Amniotic epithelial cell (primary cell): Measurements from ENCODE around the gene ABCG1.

Experiments
- DNase-seq: peaks from one replicate; pipeline ENCODE4 v3.0.0-alpha.2; 2010; ENCODE audit warnings: low read depth

ABCG1 gene

DNA sequence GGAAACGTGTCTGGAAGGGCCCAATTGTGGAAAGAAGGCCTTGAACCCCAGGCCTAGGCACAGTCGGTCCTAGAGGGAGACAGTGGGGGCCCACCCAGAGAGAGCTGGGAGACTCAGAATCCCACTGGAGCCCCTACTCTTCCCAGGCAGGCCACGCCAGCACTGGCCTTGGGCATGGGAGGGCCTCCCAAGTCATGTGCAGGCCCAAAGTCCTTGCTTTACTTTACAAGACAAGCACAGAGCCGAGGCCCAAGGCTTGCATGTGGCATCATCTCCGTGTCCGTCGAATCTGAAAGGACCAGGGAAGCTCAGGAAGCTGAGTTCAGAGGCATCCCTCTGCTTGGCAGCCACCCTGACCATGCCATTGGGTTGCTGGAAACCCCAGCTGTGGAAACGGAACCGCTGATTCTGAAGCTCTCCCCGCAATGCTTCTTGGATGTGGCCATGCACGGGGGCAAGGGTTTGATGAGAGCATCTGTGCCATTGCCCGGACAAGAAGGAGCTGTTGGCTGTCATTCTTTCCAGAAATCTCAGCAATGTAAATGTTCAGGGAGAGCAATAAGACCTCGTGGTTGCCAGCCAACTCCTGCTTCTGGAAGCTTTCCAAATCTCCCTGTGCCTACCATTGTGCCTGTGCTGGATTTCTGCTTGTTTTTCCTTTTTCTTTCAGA is 32.8 kb downstream of the ABCG1 start:
- no peak for DNase-seq

DNA sequence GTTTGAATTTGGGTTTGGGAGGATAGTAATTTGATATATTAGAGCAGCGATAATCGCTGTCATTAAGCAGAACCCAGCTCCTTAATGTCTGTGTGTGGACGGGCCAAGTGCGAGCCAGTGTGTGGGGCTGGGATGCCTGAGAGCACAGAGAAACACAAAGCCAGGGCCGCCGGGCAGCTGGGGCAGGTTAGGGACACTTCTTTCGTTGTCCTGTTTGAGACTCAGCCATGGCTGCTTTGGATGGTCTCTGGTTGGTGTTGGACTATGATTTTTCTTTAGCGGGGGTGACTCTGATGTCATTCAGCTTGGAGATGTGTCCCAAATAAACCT is 33.4 kb downstream of the ABCG1 start:
- DNase-seq: no peak

DNA sequence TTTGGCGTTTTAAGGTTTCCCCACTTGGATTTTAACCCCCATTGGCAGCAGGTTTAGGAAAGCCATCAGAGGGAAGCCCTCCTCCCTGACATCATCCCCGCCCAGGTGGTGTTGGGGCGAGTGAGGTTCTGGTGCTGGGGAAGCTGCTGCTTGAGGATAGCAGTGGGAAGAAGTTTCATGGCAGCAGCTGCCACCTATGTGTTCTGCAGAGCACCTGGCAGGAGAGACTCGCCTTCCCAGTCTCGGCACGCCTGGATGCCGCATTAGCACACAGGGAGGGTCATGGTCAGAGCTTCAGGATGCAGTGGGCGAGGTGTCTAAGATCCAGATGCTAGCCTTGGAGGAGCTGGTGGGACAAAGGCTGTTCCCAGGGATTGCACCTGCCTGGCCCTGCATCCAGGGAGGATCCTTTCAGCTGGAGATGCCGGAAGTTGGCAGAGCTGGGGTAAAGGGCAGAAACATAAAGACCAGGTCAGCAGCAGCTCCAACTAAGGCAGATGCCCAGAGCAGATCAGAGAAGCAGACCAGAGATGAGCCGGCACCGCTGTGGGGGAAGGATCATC is 33.9 kb downstream of the ABCG1 start:
- DNase-seq: no peak

DNA sequence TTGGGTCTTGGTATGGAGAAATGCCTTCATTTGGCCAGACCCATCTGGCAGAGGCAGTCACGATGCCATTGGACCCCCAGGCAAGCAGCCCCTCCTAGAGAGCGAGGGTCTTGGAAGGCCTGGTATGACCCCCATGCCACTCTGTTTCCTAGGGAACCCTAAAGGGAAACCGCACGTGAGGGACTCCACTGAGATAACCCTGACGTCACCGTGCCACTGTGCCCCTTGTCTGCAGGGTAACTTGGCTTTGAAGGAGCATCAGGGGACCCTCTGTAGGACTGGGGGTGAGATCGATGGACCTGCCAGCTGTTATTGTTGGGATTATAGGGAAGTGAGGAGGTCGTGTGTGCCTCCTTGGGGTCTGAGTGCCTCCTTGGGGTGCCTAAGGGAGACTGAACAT is 34.5 kb downstream of the ABCG1 start:
- DNase-seq: no peak

DNA sequence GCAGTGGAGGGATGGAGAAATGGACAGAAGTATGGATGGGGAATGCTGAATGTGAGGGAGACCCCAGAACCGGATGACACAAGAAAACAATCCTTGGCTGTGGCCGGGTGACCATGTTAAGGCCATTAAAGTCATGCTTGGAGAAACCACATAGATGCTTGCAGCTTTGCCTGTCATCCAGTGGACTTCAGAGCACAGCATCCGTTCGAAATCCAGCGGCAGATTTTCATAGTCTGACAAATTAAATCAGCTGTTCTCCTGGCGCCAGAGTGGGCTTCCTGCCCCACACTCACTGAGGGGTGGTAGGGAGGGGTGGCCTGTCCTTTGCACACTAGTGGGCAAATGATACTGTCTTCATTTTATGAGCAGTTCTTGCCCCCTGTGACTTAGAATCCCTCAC is 35.1 kb downstream of the ABCG1 start:
- DNase-seq: no peak

DNA sequence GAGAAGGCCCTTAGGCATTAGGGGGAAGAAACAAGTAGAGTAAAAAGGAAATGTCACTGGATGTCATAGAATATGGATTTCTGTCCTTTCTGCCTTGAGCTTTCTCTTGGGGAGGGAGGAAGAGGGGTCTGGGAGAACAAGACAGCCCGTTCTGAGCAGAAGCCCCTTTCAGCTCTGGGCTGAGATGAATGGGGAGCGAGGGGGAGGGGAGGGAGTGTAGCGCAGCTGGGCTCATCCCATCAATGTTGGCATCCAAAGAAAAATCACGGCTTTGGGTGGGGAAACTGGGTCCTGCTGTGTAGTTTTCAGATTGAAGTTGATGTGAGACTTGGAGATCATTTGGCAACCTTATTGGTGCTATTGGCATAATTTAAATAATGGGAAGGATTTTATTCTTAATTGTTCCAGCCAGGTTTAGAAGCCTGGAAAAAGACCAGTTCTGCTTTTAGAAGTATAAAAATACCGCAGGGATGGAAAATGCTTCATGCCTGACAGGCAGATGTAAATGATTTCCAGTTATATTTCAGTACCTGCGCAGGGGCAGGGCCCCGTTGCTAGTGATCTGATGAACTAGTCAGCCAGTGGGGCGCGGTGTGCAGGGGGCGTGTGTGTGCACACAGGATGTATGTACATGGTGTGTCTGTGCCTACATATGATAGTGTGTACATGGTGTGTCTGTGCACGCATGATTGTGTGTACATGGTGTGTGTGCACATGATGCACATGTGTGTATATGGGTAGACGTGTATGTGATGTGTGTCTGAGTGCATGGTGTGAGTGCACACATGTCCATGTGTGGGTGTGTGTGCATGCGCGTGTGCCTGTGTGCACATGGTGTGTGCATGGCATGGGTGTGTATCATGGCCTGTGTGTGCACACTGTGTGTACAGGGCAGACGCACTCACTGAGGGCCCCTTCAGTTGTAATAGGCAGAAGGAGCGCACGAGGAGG is 36.0 kb downstream of the ABCG1 start:
- no peak for DNase-seq

DNA sequence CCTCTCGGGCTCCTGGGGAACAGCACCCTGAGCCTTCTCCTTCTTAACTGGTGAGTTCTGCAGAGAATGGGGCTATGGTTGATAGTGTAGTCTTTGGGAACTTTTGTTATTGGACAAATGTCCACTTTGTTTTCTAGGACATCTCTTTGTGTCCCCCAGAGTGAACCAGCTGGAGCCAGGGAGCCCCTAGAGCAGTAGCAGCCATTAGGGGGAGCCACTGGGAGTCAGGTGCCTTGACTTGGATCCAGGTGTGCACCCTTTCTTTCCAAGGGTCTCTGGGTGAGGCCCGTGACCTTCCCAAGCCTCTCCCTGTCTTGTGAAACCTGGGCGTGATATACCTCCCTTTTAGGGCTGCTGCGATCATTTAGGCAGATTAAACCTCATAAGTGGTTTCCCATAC is 36.9 kb downstream of the ABCG1 start:
- DNase-seq: no peak

DNA sequence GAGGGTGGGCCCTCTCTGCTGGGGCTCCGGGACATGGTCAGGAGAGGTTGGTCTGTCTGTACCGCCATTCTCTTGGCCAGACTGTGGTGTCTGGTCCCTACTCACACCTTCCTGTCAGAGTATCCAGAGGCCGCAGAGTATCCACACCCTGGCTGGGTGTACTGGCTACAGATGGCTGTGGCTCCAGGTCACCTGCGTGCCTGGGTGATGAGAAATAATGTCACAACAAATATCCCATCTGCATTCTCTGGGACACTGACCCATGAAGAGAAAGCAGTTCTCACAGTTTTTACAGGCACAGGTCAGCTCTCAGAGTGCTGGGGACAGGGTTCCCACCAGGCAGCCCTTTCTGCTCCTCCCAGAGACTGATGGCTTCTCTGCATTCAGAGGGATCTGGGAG is 37.4 kb downstream of the ABCG1 start:
- no peak for DNase-seq

DNA sequence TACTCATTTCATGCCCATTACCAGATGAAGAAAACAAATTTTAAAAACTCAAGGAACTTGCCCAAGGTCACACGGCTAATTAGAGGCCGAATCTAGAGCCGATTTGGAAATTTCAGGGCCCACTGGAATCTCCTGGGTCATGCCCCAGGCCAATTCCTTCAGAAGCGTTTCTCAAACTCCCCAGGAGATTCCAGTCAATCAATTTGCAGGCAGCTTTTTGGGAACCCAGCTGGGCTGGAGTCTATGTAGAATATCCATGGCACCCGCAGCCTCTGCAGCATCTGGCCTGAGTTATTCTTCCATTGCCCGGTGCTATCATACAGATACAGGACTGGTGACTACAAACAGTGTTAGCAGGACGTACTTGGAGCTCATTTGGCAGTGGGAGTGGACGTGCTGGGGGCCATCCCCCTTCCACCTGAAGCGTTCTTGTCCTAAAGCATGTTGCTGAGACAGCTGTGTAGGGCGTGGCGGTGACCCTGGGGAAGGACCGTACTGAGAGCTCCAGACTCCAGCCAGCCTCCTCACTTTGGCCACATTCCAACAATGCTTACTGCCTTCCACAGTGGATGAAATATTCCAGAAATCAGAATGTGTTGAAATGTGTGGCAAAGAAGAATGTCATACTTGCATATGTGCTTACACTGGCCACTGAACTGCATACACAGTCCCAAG is 38.3 kb downstream of the ABCG1 start:
- DNase-seq: peak; percentile 79

DNA sequence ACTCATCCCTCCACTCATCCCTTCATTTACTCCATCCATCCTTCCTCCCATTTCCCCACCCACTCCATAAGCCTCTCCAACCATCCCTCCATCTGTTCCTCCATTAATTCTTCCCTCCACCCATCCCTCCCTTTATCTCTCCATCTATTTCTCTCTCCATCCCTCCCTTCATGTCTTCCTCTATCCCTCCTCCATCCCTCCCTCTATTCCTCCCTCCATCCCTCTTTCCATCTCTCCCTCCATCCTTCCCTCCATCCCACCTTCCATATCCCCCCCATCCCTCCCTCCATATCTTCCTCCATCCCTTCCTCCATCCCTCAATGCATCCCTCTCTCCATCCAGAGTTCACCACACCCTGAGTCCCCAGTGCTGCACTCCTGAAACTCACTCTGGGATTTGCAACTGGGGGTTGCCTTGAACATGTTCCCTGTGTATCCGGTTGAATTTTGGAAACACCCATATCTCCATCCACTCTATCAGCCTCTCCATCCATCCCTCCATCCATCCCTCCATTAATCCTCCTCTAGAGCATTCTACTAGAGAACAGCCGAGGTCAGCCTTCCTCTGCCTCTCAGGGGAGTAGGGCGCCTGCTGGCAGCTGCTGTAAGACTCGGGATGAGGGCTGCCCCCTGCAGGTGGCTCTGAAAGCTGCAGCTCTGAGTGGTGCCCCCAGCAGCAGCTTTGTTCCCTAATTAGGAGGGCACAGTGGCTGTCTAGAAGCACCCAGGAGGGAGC is 39.4 kb downstream of the ABCG1 start:
- DNase-seq: peak; percentile 45

DNA sequence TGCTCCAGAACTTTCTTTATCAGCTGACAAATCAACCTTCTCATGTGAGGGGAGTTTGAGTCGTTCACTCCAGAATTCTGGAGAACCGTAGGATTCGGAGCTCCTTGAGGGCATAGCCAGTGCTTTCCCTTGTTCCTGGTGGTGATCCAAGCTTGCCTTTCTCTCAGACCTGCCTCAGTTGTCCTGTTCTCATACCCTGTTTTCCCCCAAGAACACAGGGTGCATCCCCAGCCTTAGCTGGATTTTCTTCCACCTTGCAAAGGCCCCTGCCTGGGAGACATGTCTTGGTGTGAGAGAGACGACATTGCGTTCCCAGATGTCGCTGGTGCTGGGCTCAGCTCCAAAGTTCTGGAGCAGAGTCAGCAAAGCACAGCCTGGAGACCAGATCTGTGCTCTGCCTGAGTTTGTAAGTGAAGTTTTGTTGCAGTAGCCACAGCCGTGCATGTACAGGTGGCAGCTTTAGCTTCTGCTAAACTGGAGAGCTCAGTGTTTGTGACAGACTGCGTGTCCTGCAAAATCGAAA is 40.0 kb downstream of the ABCG1 start:
- DNase-seq: no peak

DNA sequence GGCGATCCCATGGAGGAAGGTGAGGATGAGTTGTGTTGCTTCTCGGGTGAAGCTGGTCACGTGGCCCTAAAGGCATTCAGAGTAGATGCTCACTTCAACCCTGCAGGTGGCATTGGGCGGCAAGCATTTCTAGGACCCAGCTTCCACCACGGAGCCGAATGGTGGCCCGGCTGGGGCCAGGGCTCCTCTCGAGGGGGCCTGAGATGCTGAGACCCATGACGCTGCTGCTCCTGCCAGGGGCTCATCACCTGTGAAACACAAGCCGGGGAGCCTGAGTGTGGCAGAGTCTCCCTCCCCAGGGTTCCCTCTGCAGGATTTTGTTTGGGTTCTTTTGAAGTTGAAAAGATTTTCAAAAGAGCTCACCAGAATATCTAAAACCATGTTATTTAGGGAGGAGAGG is 41.2 kb downstream of the ABCG1 start:
- no peak for DNase-seq

DNA sequence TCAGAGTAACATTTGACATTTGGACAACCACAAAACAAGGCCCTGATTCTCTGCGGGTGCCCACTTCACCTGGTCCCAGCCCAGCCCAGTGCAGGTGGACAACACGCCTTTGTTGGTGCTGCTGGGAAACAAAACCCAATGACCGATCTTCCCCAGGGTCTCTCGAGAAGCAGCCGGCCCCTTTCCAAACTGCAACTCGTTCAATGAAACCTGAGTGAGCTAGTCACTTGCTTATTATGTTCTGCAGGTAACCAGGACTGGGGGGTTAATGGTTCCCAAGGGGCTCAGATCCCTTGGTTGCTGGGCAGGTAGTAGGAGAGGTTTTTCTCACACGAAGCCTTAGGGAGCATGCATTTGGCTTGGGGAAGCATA is 42.9 kb downstream of the ABCG1 start:
- DNase-seq: no peak

DNA sequence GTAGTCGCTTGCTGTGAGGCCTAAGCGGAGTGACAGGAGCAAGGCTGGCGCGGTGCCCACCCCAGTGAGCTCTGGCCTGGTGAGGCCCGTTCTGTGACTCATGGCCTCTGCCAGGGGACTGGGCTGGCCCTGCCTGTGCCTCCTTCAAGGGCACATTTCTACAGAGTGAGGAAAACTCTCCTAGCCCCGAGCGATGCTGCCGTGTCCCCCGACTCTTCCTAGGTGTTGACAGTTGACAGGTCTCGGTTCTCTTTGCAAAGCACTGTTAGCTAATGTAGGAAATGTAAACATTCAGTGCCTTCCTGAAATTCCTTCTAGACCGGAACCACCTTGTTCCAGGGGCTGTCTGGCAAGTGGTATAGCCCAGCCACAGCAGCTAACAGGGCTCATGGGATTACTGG is 43.9 kb downstream of the ABCG1 start:
- DNase-seq: peak; percentile 58

DNA sequence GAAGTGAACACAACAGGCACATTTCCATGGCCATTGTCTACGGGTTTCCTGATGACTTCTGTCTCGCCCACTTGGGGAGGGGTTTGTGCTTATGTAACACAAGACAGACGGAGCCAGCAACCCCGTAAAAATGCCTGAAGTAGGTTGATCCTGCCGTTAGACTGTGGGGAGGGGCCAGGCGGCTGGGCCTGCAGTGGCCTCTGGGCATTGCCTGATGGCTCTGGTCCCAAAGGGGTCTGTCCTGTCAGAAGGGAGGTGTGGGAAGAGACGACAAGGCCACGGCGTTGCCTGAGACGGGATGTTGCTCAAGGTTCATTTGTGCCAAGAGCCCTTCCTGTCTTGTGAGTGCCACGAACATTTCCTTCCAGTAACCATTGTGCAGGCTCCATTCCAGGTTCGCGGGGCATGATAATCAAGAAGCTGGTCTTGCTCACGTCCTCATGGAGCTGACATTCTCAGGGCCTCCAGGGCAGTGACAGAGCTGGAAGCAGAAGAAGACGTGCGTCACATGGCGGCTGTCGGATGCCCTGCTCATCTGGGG is 44.7 kb downstream of the ABCG1 start:
- DNase-seq: peak; percentile 16

DNA sequence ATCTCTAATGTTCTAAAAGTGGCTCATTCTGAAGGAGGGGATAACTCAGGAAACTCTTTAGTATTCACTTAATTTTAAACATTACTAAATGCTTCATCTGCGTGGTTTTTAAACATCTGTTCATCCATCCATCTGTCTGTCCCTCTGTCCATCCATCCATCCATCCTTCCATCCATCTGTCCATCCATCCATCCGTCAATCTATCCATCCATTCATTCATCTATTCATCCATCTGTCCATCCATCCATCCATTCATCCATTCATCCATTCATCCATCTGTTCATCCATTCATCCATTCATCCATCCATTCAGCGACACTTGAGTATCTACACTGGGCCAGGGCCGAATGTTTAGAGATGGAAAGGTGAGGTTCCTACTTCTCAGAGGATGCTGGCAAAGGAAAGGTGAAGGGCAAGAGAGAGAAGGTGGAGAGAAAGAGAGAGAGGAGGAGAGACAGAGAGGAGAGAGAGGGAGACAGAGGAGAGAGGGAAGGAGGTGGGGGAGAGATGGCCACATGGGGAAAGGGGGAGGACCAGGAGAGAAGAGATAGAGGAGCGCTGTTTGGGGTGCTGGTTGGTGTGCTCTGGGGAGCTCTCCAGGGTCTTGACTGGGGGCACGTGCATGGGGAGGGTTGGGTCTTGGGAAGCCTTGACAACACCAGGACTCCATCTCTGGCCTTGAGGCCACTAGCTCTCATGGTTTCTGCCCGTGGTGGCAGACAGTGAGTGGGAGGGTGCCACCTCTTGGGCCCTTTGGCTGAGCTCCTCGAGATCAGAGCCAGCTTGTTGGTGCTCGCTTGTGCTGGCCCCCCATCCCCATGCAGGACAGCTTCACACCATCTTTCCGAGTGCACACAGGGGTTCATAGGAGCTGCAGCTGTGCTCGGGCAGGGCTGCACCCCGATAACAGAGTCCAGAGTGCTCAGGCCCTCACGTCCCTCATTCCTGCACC is 45.6 kb downstream of the ABCG1 start:
- DNase-seq: no peak

DNA sequence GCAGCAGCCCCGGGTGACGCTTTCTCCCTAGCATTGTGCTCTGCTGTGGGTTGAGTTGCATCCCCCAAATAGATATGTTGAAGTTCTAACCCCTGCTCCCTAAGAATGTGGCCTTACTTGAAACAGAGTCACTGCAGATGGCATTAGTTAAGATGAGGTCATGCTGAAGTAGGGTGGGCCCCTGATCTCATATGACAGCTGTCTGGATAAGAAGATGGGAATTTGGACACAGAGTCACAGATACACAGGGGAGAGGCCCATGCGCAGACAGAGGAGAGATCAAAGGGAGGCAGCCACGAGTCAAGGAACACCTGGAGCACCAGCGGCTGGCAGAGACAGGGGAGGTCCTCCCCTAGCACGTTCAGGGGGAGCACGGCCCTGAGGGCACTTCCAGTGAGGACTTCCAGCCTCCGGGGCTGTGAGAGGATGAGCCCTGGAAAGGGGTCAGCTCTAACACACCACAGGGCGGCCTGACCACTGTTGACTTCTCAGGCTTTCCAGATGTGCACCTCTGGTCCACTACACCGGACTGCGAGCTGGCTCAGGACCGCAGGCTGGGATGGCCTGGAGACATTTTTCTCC is 46.4 kb downstream of the ABCG1 start:
- no peak for DNase-seq

DNA sequence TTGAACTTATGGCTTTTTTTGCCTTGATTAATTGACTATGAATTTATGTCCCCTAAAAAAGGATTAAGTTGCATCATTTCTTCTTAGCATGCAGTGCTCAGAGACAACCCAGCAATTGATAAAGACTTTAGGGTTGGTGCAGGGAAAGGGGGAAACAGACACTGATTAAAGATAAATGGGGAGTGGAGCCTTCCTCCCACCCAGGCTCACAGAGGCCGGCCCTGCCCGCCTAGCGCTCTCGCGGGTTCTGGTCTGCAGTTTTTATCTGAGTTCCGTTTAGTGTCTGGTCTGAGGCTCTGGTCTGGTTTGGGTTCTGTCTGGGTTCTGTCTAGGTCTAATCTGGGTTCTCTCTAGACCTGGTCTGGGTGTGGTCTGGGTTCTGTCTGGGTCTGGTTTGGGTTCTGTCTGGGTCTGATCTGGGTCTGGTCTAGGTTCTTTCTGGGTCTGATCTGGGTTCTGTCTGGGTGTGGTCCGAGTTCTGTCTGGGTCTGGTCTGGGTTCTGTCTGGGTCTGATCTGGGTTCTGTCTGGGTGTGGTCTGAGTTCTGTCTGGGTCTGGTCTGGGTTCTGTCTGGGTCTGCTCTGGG is 48.1 kb downstream of the ABCG1 start:
- no peak for DNase-seq

DNA sequence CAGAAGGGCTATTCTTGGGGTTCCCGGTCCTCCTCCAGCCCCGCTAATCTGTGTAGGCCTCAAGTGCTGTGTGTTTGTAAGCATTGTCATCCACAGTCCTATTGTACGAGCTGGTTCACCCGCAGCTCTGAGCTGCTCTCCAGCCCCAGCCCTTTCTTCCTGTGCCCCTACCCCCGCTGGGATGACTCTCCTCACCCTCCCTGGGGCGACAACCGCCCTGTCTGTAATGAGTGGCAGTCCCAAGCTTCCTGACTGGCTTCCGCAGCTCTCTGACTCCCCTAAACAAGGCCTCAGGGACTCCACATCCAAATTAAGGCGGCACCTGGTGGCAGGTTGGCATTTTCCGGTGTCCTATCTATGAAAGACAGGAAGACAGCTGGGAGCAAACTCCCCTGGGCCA is 50.4 kb downstream of the ABCG1 start:
- DNase-seq: no peak

DNA sequence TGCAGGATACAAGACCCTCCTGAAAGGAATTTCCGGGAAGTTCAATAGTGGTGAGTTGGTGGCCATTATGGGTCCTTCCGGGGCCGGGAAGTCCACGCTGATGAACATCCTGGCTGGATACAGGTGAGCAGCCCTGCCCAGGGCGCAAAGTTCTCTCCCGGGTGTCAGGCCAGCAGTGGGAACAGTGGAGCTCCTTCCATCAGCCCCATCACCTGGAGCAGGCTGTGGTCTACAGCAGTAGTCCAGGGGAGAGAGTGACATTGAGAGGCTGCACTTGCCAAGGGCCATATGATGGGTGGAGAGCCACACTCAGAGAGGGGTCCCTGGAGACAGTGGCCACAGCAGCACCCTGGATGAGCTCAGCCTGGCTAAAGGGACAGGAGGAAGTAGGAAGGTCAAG is 52.1 kb downstream of the ABCG1 start:
- no peak for DNase-seq
